ENCODE results near the gene NEGR1. TPM values are rescaled to one million over a fixed set of nuclear protein-coding genes. Genes with fewer than 3 reads are reported as not detected.

The NEGR1 gene
- total RNA-seq, 1 donor from 2014 or later, result 11.0 TPM

DNA sequence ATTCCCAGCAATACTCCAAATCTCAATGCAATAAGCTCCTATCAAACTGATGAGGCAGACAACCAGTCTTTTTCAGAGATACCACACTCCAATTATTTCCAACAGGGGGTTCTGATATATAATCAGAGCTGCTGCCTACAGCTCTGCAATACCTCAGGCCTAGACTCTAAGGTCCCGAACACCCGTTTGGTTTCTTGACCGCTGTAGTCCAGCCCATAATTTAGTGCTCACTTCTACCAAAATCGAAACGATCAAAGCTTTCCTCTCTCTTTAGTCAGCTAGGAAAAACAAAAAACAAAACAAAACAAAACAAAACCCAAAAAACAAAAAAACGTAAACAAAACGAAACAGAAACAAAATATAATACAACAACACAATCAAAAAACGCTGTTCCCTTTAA is 453.0 kb downstream of the NEGR1 start:
- Histone ChIP-seq H3K27me3 (ENCODE audit: control insufficient read depth in 3 of 3, insufficient read depth in 3 of 3, low read length in 3 of 3) (no peaks in the 10 kb centered on the region), H3K36me3 (ENCODE audit: control insufficient read depth in 3 of 3, insufficient read depth in 3 of 3, low read length in 3 of 3) (no peaks in the 10 kb centered on the region), H3K27ac (ENCODE audit: low read depth, low read length) (no peak overlapping the region), H3K4me1 (ENCODE audit: control insufficient read depth in 3 of 3, insufficient read depth in 3 of 3, low read length in 3 of 3) (no peaks in the 10 kb centered on the region), H3K9ac (ENCODE audit: low read depth in 1 of 3, low read length in 3 of 3) (no peak overlapping the region), H3K9me3 (ENCODE audit: control insufficient read depth in 3 of 3, low read length in 3 of 3) (no peaks in the 10 kb centered on the region), H3K4me3 (ENCODE audit: low read length in 3 of 3) (no peak overlapping the region)

DNA sequence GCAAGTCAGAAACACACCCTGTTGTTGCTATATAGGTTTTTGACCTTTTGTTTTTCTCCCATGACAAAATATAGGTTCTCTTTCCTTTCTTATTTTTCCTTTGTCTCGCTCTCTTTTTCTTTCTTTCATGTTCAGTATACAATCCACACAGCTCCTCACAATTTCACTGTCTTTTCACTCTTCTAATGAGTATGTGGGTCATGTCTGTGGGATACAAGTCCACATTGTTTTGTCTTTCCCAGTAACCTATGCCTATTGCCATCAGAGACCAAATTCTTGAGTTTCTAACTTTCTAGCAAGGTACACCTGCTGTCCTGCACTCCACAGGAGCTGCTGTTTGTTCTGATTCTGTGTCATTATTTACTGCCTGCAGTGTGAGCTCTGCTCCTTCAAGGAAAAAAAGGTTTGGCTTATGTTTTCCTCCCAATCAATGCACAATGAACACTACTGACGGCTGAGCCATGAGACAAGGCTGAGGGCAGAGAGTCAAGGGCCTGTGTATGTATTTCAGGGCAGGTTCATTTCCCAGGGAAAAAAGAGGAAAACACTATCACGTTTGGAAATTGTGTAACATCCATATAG is 453.8 kb downstream of the NEGR1 start:
- H3K27ac ChIP-seq (ENCODE audit: low read depth, low read length), result no peak overlapping the region
- no peaks in the 10 kb centered on the region for H3K36me3 ChIP-seq (ENCODE audit: control insufficient read depth in 3 of 3, insufficient read depth in 3 of 3, low read length in 3 of 3)
- H3K27me3 ChIP-seq (ENCODE audit: control insufficient read depth in 3 of 3, insufficient read depth in 3 of 3, low read length in 3 of 3), result no peaks in the 10 kb centered on the region
- no peak overlapping the region for H3K9ac ChIP-seq (ENCODE audit: low read depth in 1 of 3, low read length in 3 of 3)
- no peaks in the 10 kb centered on the region for H3K4me1 ChIP-seq (ENCODE audit: control insufficient read depth in 3 of 3, insufficient read depth in 3 of 3, low read length in 3 of 3)
- H3K4me3 ChIP-seq (ENCODE audit: low read length in 3 of 3), result no peak overlapping the region
- H3K9me3 ChIP-seq (ENCODE audit: control insufficient read depth in 3 of 3, low read length in 3 of 3), result no peaks in the 10 kb centered on the region

DNA sequence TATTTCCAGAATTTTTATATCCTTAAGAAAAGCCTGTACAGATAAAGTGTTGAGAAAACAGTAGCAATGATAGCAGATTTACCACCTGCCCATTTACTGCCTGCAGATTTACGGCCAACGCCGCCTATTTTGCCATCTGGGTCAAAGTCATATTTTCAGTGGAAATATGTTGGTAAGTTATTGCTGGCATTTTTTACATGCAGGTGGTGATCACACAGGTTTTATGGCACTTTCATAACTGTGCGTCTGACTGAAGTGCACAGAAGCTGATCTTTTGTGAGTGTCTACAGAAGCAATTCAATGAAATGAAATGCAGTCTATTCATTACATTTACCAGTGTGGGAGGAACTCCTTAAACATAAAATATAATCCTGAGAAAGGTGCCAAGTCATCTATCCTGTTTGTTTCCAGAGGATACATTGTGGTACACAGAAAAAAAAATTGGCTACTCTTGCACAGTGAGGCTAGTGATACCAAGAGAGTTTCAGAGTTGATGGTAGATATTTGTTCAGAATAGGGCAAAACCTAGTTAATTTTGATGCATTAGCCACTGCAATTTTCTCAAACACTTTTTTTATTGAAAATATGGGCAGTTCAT is 458.5 kb downstream of the NEGR1 start:
- Histone ChIP-seq H3K36me3 (ENCODE audit: control insufficient read depth in 3 of 3, insufficient read depth in 3 of 3, low read length in 3 of 3) (no peaks in the 10 kb centered on the region), H3K4me3 (ENCODE audit: low read length in 3 of 3) (no peak overlapping the region), H3K27me3 (ENCODE audit: control insufficient read depth in 3 of 3, insufficient read depth in 3 of 3, low read length in 3 of 3) (no peaks in the 10 kb centered on the region), H3K27ac (ENCODE audit: low read depth, low read length) (no peak overlapping the region), H3K9ac (ENCODE audit: low read depth in 1 of 3, low read length in 3 of 3) (no peak overlapping the region), H3K9me3 (ENCODE audit: control insufficient read depth in 3 of 3, low read length in 3 of 3) (no peaks in the 10 kb centered on the region), H3K4me1 (ENCODE audit: control insufficient read depth in 3 of 3, insufficient read depth in 3 of 3, low read length in 3 of 3) (no peaks in the 10 kb centered on the region)

DNA sequence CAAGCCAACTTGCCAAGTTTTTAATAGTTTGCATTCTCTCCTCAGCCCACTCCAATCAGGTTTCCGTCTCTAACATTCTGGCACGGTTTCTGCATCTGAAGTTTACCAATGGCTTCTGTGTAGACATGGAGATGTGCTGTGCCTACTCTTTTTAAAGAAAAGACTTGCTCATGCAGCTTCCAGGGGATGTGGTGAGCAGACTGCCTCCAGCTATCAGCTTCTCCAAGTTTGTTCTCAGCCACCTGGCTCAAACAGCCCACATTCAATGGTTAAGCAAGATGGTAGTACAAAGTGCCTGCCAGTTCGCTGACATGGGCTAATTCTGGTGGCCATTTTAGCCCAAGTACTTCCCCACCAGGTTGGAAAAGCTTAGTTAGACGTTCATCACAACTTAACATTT is 465.3 kb downstream of the NEGR1 start:
- no peak overlapping the region for H3K4me3 ChIP-seq (ENCODE audit: low read length in 3 of 3)
- H3K27me3 ChIP-seq (ENCODE audit: control insufficient read depth in 3 of 3, insufficient read depth in 3 of 3, low read length in 3 of 3), result no peaks in the 10 kb centered on the region
- H3K36me3 ChIP-seq (ENCODE audit: control insufficient read depth in 3 of 3, insufficient read depth in 3 of 3, low read length in 3 of 3), result no peaks in the 10 kb centered on the region

DNA sequence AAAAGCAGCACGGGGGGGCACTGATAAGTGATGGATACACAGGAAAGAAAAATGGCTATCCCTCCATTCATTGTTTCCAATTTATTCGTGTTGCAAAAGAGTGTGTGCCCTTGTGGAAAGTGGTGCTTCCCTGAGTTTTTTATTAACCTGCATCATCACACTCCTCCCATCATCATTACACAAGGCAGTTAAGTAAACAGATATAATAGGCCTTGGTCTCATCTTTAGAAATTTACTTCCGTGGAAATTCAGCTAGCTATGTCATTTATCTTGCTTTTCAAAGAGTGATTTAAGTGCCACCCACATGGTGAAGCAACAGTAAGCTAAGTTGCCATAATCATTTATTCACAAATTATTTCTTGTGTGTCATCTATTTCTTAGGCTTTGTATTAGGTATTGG is 473.3 kb downstream of the NEGR1 start:
- Histone ChIP-seq H3K27me3 (ENCODE audit: control insufficient read depth in 3 of 3, insufficient read depth in 3 of 3, low read length in 3 of 3) (no peaks in the 10 kb centered on the region), H3K4me3 (ENCODE audit: low read length in 3 of 3) (no peak overlapping the region), H3K4me1 (ENCODE audit: control insufficient read depth in 3 of 3, insufficient read depth in 3 of 3, low read length in 3 of 3) (no peaks in the 10 kb centered on the region), H3K9ac (ENCODE audit: low read depth in 1 of 3, low read length in 3 of 3) (no peak overlapping the region), H3K27ac (ENCODE audit: low read depth, low read length) (no peak overlapping the region), H3K36me3 (ENCODE audit: control insufficient read depth in 3 of 3, insufficient read depth in 3 of 3, low read length in 3 of 3) (no peaks in the 10 kb centered on the region), H3K9me3 (ENCODE audit: control insufficient read depth in 3 of 3, low read length in 3 of 3) (no peaks in the 10 kb centered on the region)

More for the DNA sequence above, 465.3 kb downstream of the NEGR1 start:
- Histone ChIP-seq H3K9ac (ENCODE audit: low read depth in 1 of 3, low read length in 3 of 3) (no peak overlapping the region), H3K4me1 (ENCODE audit: control insufficient read depth in 3 of 3, insufficient read depth in 3 of 3, low read length in 3 of 3) (no peaks in the 10 kb centered on the region), H3K9me3 (ENCODE audit: control insufficient read depth in 3 of 3, low read length in 3 of 3) (no peaks in the 10 kb centered on the region), H3K27ac (ENCODE audit: low read depth, low read length) (no peak overlapping the region)

DNA sequence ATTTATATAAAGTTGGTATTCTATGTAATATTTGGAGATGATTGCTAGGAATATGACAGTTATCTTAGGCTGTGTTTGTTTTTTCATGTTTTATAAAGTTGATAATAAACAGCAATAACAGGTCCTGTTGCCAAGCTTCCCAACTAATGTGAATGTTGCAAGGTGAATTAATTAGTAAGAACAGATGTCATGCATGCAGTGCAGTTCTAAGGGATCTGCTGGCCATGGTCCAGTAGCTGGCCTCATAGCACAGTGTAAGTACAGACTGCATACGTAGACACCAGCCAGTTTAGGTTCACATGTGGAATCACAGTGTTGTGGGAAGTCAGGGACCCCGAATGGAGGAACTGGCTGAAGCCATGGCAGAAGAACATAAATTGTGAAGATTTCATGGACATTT is 478.2 kb downstream of the NEGR1 start:
- no peak overlapping the region for H3K4me3 ChIP-seq (ENCODE audit: low read length in 3 of 3)
- H3K27ac ChIP-seq (ENCODE audit: low read depth, low read length), result no peak overlapping the region
- H3K4me1 ChIP-seq (ENCODE audit: control insufficient read depth in 3 of 3, insufficient read depth in 3 of 3, low read length in 3 of 3), result no peaks in the 10 kb centered on the region
- H3K9ac ChIP-seq (ENCODE audit: low read depth in 1 of 3, low read length in 3 of 3), result no peak overlapping the region
- no peaks in the 10 kb centered on the region for H3K9me3 ChIP-seq (ENCODE audit: control insufficient read depth in 3 of 3, low read length in 3 of 3)
- H3K36me3 ChIP-seq (ENCODE audit: control insufficient read depth in 3 of 3, insufficient read depth in 3 of 3, low read length in 3 of 3), result no peaks in the 10 kb centered on the region
- H3K27me3 ChIP-seq (ENCODE audit: control insufficient read depth in 3 of 3, insufficient read depth in 3 of 3, low read length in 3 of 3), result no peaks in the 10 kb centered on the region

DNA sequence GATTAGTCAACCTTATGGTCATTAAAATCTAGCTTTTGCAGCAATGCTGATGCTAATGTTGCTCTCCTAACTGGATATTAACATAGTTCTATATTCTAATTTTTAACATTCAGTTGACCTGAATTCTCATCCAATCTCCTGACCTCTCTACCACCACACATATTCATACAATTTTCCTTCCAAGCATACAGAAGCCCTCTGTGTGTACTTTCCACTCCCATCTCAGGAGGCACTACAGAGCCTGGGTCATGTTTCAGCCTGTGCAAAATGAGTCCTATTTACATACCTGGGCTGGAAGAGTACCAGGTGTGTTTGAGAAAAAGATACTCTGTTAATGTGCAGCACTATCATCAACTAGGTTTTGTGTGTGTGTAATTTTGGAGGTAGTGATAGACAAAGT is 486.3 kb downstream of the NEGR1 start:
- H3K4me1 ChIP-seq (ENCODE audit: control insufficient read depth in 3 of 3, insufficient read depth in 3 of 3, low read length in 3 of 3), result no peaks in the 10 kb centered on the region
- H3K9ac ChIP-seq (ENCODE audit: low read depth in 1 of 3, low read length in 3 of 3), result no peak overlapping the region
- H3K9me3 ChIP-seq (ENCODE audit: control insufficient read depth in 3 of 3, low read length in 3 of 3), result no peaks in the 10 kb centered on the region
- H3K4me3 ChIP-seq (ENCODE audit: low read length in 3 of 3), result no peak overlapping the region
- no peaks in the 10 kb centered on the region for H3K36me3 ChIP-seq (ENCODE audit: control insufficient read depth in 3 of 3, insufficient read depth in 3 of 3, low read length in 3 of 3)
- no peaks in the 10 kb centered on the region for H3K27me3 ChIP-seq (ENCODE audit: control insufficient read depth in 3 of 3, insufficient read depth in 3 of 3, low read length in 3 of 3)
- no peak overlapping the region for H3K27ac ChIP-seq (ENCODE audit: low read depth, low read length)

DNA sequence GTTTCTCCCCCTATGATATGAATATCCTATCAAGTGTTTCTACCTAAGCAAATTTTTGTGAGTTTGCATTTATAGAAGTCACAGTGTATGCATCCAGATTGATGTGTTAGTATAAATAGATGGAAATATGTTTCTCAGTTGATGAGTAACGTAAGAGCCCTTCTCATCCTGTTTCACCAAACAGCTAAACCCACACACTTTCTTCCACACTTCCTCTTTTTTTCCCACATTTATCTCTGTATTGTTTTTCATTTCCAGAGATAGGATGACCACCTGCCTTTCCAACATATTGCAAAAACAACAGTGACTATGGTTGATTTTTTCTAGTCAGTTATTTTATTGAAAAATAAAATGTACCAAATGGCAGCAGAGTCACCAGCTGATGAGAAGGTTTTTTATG is 490.1 kb downstream of the NEGR1 start:
- Histone ChIP-seq H3K9ac (ENCODE audit: low read depth in 1 of 3, low read length in 3 of 3) (no peak overlapping the region), H3K36me3 (ENCODE audit: control insufficient read depth in 3 of 3, insufficient read depth in 3 of 3, low read length in 3 of 3) (no peaks in the 10 kb centered on the region), H3K4me1 (ENCODE audit: control insufficient read depth in 3 of 3, insufficient read depth in 3 of 3, low read length in 3 of 3) (no peaks in the 10 kb centered on the region), H3K27me3 (ENCODE audit: control insufficient read depth in 3 of 3, insufficient read depth in 3 of 3, low read length in 3 of 3) (no peaks in the 10 kb centered on the region), H3K4me3 (ENCODE audit: low read length in 3 of 3) (no peak overlapping the region), H3K27ac (ENCODE audit: low read depth, low read length) (no peak overlapping the region), H3K9me3 (ENCODE audit: control insufficient read depth in 3 of 3, low read length in 3 of 3) (no peaks in the 10 kb centered on the region)

DNA sequence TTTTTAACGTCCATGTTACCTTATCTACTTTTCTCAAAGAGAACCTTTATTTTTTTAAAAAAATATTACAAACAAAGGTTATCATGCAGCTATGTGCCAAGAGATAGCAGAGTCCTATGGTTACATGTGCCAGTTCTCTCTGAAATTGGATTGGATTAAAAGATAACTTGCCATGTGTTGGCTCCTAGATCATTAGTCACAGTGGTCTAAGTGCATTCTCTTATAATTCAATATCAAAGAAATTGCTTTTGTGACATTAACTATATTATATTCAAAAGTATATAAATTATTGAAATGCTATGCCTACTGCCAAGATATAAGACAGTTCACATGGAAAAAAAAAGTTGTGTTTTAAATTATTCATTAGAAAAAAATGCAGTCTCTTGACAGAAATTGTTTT is 494.2 kb downstream of the NEGR1 start:
- H3K4me3 ChIP-seq (ENCODE audit: low read length in 3 of 3), result no peak overlapping the region
- H3K9me3 ChIP-seq (ENCODE audit: control insufficient read depth in 3 of 3, low read length in 3 of 3), result no peaks in the 10 kb centered on the region
- H3K36me3 ChIP-seq (ENCODE audit: control insufficient read depth in 3 of 3, insufficient read depth in 3 of 3, low read length in 3 of 3), result no peaks in the 10 kb centered on the region
- H3K9ac ChIP-seq (ENCODE audit: low read depth in 1 of 3, low read length in 3 of 3), result no peak overlapping the region
- no peaks in the 10 kb centered on the region for H3K4me1 ChIP-seq (ENCODE audit: control insufficient read depth in 3 of 3, insufficient read depth in 3 of 3, low read length in 3 of 3)
- H3K27ac ChIP-seq (ENCODE audit: low read depth, low read length), result no peak overlapping the region
- no peaks in the 10 kb centered on the region for H3K27me3 ChIP-seq (ENCODE audit: control insufficient read depth in 3 of 3, insufficient read depth in 3 of 3, low read length in 3 of 3)

DNA sequence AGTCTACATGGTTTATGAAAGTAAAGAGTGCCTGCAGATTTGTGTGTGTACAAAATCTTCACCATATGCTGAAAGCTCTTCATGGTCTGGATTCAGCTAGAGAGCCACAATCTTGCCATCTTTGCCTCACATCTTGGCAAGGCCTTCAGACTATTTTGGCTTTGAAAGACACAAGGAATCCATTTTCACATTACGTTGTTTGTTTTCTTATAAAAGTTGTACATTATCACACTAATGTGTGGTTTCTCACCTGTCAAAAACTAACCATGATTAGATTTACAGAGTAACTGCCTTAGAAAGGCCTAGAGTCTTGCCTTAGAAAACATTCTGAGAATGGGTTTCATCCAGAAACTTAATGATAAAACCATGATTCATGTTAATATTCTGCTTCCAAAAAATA is 494.6 kb downstream of the NEGR1 start:
- H3K4me1 ChIP-seq (ENCODE audit: control insufficient read depth in 3 of 3, insufficient read depth in 3 of 3, low read length in 3 of 3), result no peaks in the 10 kb centered on the region
- H3K27ac ChIP-seq (ENCODE audit: low read depth, low read length), result no peak overlapping the region
- no peak overlapping the region for H3K4me3 ChIP-seq (ENCODE audit: low read length in 3 of 3)
- no peaks in the 10 kb centered on the region for H3K27me3 ChIP-seq (ENCODE audit: control insufficient read depth in 3 of 3, insufficient read depth in 3 of 3, low read length in 3 of 3)
- H3K9ac ChIP-seq (ENCODE audit: low read depth in 1 of 3, low read length in 3 of 3), result no peak overlapping the region
- no peaks in the 10 kb centered on the region for H3K36me3 ChIP-seq (ENCODE audit: control insufficient read depth in 3 of 3, insufficient read depth in 3 of 3, low read length in 3 of 3)
- H3K9me3 ChIP-seq (ENCODE audit: control insufficient read depth in 3 of 3, low read length in 3 of 3), result no peaks in the 10 kb centered on the region

Measured in skeletal muscle tissue (tissue), 4 donors.